ENCODE data around the gene RNASEH1. TPM values are rescaled to one million over a fixed set of nuclear protein-coding genes. Genes with fewer than 3 reads are reported as not detected.
A peak's percentile ranks its signal among the peaks of the same experiment; 100 is the strongest.

The RNASEH1 gene
- total RNA-seq, 3 donors from 2014 or later (not counting 1 experiment from before 2014, with no cell fraction given) = 25.6 to 30.6 (median 26.3) TPM

DNA sequence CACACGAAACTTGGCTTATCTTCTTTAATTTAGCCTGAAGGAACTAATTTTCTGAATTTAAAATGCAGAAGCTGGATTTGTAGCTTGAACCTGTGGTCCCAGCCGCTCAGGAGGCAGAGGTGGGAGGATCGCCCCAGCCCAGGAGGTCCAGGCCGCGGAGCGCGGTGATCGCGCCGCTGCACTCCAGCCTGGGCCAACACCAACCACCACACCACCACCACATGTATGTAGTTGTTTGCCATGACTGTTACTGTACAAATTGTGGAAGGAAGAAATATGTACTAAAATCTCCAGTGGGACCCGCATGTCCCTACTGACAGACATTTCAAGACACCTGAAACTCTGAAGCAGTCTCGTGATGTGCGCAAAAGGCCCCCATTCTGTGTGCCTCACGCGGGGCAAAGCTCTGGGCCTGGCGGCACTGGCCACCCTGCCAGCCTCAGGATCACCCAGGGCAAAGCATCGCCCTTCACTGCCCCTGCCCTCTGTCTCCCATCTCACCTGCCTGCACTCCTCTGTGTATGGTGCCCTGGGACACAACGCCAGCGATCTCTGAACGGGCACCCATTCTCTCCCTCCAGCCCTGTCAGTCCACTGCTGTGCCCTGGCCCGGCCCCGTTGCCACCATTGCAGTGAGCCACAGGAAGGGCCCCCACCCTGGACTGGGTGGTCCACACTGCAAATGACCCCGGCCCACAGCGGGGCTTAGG lies 28.7 kb downstream of the RNASEH1 start:
- intact Hi-C loops (cut with micrococcal nuclease) = no loop called here
- no peaks in the 10 kb centered on the region for H3K27me3 ChIP-seq (ENCODE audit: control insufficient read depth, insufficient read depth, low read length)
- no peaks in the 10 kb centered on the region for H3K4me1 ChIP-seq (ENCODE audit: control insufficient read depth, insufficient read depth, low read length)
- DNase-seq (no peak), ATAC-seq (no peak)
- Mint-ChIP-seq H3K27me3 (ENCODE audit: low read depth in 2 of 2) (no peaks in the 10 kb centered on the region), H3K27ac (no peak overlapping the region), H3K4me3 (no peak overlapping the region), H3K9me3 (no peaks in the 10 kb centered on the region), H3K36me3 (no peaks in the 10 kb centered on the region), H3K4me1 (no peaks in the 10 kb centered on the region)
- H3K4me3 ChIP-seq (ENCODE audit: low read length) = no peak overlapping the region
- no peak overlapping the region for H3K27ac ChIP-seq (ENCODE audit: low read length)
- H3K9me3 ChIP-seq (ENCODE audit: control insufficient read depth, insufficient read depth, low read length) = no peaks in the 10 kb centered on the region
- H3K36me3 ChIP-seq (ENCODE audit: control insufficient read depth, insufficient read depth, low read length) = no peaks in the 10 kb centered on the region
- 96% methylated on average over 17 of the region's 24 CpGs for WGBS (ENCODE audit: insufficient coverage)
- TF ChIP-seq, protein P1, sequence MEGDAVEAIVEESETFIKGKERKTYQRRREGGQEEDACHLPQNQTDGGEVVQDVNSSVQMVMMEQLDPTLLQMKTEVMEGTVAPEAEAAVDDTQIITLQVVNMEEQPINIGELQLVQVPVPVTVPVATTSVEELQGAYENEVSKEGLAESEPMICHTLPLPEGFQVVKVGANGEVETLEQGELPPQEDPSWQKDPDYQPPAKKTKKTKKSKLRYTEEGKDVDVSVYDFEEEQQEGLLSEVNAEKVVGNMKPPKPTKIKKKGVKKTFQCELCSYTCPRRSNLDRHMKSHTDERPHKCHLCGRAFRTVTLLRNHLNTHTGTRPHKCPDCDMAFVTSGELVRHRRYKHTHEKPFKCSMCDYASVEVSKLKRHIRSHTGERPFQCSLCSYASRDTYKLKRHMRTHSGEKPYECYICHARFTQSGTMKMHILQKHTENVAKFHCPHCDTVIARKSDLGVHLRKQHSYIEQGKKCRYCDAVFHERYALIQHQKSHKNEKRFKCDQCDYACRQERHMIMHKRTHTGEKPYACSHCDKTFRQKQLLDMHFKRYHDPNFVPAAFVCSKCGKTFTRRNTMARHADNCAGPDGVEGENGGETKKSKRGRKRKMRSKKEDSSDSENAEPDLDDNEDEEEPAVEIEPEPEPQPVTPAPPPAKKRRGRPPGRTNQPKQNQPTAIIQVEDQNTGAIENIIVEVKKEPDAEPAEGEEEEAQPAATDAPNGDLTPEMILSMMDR (IDR thresholded peaks at IDR 0.05) = no peak

DNA sequence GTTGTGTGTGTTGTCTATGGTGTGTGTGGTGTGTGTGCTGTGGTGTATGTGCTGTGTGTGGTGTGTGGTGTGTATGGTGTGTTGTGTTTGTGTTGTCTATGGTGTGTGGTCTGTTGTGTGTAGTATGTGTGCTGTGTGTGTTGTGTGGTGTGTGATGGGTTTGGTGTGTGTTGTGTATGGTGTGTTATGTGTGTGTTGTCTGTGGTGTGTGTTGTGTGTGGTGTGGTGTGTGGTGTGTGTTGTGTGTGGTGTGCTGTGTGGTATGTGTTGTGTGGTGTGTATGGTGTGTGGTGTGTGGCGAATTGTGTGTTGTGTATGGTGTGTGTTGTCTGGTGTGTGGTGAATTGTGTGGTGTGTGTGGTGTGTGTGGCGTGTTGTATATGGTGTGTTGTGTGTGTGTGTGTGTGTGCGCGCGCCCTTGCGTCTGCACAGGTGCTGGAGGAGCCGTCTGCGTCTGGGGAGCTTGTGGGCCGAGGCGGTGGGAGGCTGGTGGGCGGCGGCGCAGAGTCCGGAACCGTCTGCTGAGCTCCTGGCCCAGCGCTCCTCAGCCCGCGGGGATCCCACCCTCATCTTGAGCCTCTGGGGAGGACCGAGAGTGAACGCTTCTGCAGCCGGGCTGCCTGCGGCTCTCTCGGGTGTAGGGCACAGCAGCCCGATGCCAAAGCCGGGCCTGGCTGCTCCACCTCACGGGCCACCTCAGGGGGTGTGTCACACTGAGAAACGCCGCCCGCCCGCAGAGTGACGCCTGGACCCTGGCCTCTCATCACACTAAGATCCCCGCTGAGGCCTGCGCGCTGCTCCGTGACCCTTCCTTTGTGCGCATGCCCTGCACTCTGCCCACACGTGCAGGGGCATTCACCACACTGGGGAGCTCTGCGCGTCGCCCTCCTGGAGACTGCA lies 30.0 kb downstream of the RNASEH1 start:
- Histone ChIP-seq H3K36me3 (ENCODE audit: control insufficient read depth, insufficient read depth, low read length) (no peaks in the 10 kb centered on the region), H3K27ac (ENCODE audit: low read length) (no peak overlapping the region), H3K4me3 (ENCODE audit: low read length) (no peak overlapping the region), H3K4me1 (ENCODE audit: control insufficient read depth, insufficient read depth, low read length) (no peaks in the 10 kb centered on the region), H3K9me3 (ENCODE audit: control insufficient read depth, insufficient read depth, low read length) (no peaks in the 10 kb centered on the region), H3K27me3 (ENCODE audit: control insufficient read depth, insufficient read depth, low read length) (no peaks in the 10 kb centered on the region)
- Mint-ChIP-seq H3K36me3 (no peaks in the 10 kb centered on the region), H3K4me1 (no peaks in the 10 kb centered on the region), H3K27me3 (ENCODE audit: low read depth in 2 of 2) (no peaks in the 10 kb centered on the region), H3K9me3 (no peaks in the 10 kb centered on the region), H3K27ac (no peak overlapping the region), H3K4me3 (no peak overlapping the region)
- TF ChIP-seq, protein P1 (IDR thresholded peaks at IDR 0.05) = no peak
- DNase-seq = no peak
- WGBS (ENCODE audit: insufficient coverage) = 92% methylated on average over 40 of the region's 40 CpGs
- intact Hi-C loops (cut with micrococcal nuclease) = no loop called here
- no peak for ATAC-seq

DNA sequence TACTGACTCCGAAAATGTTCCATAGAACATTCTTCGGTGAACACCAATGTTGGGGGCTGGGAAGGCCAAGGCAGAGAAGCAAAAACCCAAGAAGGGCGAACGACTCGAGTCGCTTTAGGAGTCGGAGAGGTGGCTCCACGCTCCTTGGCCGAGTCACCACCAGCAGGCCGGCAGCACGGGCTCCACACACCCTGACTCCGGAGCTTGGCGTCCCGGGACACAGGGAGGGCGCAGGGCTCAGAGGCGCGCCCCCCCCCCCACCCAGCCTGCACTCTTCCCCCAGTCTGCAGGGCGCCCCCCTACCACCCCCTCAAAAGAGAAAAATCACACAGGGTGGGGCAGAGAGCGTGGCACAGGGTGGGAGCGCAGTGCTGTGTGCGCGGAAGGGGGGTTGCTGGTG lies 31.3 kb downstream of the RNASEH1 start:
- 95% methylated on average over 19 of the region's 22 CpGs for WGBS (ENCODE audit: insufficient coverage)
- Histone ChIP-seq H3K9me3 (ENCODE audit: control insufficient read depth, insufficient read depth, low read length) (no peaks in the 10 kb centered on the region), H3K36me3 (ENCODE audit: control insufficient read depth, insufficient read depth, low read length) (no peaks in the 10 kb centered on the region), H3K4me1 (ENCODE audit: control insufficient read depth, insufficient read depth, low read length) (no peaks in the 10 kb centered on the region), H3K4me3 (ENCODE audit: low read length) (no peak overlapping the region), H3K27ac (ENCODE audit: low read length) (no peak overlapping the region), H3K27me3 (ENCODE audit: control insufficient read depth, insufficient read depth, low read length) (no peaks in the 10 kb centered on the region)
- Mint-ChIP-seq H3K4me3 (no peak overlapping the region), H3K27me3 (ENCODE audit: low read depth in 2 of 2) (no peaks in the 10 kb centered on the region), H3K27ac (no peak overlapping the region), H3K9me3 (no peaks in the 10 kb centered on the region), H3K4me1 (peaks cover 1% of the 10 kb centered on the region in 2 donors), H3K36me3 (no peaks in the 10 kb centered on the region)
- TF ChIP-seq, protein P1 (IDR thresholded peaks at IDR 0.05) = no peak
- DNase-seq (no peak), ATAC-seq (peak in 1 of 3 donors; percentile 12)
- intact Hi-C loops (cut with micrococcal nuclease) = no loop called here

Data from natural killer cell (primary cell).